HuH-7 (cell line): ENCODE measurements around the gene GPX3.

Experiments used
- DNase-seq: peaks from one replicate; pipeline ENCODE4 v3.0.0; 2011; ENCODE audit warnings: low spot score

Gene GPX3

GRCh38 chr5:151020304-151021110 lies at the start of gene GPX3:
Gene GPX3 (plus strand): TSS chr5:151020591. CDS start chr5:151020655, 64 bp downstream.
- DNase-seq = peak; percentile 96

DNA sequence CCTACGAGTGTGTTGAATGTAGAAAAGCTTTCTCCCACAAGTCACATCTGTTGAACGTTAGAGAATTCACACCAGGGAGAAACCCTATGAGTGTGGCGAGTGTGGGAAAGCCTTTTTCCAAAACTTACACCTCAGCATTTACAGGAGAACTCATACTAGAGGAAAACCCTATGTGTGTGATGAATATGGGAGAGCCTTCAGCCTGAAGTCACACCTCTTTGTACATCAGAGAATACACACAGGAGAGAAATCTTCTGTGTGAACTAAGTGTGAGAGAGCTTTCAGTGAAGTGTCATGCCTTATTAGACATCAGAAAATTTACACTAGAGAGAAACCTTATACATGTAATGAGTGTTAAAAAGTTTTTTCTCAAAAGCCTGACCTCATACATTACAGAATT lies 41.8 kb upstream of the GPX3 start:
- DNase-seq = no peak

- DNase-seq = no peak
These were observed 32.6 kb upstream of the GPX3 start for GRCh38 chr5:150987746-150988145.

DNA sequence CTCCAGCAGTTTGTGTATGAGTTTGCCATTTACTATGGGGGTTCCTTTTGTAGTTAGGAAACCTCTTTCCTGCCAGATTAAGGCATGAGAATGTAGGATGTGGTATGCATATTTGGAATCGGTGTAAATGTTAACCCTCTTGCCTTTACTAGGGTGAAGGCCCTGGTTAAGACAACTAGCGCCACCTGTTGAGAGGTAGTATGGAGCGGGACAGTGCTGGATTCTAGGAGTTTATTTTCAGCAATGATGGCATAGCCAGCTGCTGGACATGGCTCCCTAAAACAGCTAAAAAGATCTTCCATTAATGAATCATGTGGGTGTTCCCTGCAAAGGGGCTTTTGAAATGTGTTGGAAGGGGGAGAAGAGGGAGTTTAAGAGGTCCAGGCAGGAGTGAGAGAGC lies 30.7 kb upstream of the GPX3 start:
- peak; percentile 17 for DNase-seq

GRCh38 chr5:150992705-150993104 lies 27.7 kb upstream of the GPX3 start:
- DNase-seq = no peak

DNA sequence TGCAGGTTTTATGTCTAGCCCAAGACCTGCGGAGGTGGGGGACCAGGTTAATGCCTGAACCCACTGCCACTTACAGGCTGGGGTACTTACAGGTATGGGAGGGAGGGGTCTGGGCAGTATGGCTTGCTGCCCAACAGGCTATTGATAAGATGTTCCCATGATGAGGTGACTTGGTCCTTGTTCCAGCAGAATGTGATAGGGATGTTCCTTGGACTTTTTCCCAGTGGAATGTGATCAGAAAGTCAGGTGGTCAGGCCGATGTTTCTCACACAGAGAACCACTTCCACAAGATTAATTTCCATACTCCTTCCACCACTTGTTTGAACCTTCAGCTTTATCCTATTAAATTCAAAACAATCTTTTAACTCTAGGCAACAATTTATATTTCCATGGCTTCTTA lies 27.0 kb upstream of the GPX3 start:
- no peak for DNase-seq

DNA sequence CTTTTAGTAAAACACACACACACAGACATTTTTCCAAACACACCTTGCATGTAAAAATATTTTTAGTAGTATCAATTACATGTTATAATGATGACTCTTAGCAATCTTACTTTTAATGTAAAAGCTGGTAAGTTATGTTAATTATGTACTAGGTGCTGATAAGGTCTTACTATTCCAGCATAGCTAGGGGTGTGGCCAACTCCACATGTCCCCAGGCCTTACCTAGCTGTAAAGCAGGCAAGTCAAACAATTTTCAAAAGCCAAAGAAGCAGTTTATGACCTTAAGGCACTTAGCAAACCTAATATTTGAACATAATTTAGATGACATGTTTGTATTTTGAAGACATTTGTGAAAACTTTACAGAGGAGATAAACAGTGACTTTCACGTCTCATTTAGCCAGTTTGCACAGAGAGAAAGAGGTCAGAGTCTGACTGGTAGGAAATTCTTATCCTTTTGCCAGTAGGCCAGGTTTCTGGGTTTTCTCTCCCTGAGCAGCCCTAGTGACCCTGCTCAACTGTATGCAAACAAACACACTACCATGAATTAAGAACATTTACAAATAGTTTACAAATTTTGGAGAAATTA lies 26.5 kb upstream of the GPX3 start:
- DNase-seq = no peak

GRCh38 chr5:150999704-151000442 lies 20.5 kb upstream of the GPX3 start:
- DNase-seq = no peak

DNA sequence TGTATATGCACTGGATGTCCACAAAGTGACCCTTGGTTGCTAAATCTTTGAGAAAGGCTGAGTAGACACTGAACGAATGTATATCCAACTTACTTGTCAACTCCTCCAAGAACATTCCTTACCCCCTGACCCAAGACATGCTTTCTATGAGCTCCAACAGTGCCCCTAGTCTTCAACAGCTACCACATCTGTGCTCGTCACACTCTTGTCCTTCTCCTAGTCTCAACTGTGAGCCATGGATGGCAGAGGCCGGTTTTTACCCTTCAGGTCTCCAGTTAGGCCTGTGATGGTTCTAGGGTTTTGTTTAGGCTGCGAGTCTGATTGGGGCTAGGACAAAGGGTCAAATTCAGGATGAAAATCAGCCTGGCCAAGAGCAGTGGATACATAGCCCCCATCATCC lies 19.0 kb upstream of the GPX3 start:
- no peak for DNase-seq

- DNase-seq = no peak
These were observed 18.1 kb upstream of the GPX3 start for GRCh38 chr5:151002250-151002649.

GRCh38 chr5:151002681-151003502 lies 17.5 kb upstream of the GPX3 start:
- no peak for DNase-seq

DNA sequence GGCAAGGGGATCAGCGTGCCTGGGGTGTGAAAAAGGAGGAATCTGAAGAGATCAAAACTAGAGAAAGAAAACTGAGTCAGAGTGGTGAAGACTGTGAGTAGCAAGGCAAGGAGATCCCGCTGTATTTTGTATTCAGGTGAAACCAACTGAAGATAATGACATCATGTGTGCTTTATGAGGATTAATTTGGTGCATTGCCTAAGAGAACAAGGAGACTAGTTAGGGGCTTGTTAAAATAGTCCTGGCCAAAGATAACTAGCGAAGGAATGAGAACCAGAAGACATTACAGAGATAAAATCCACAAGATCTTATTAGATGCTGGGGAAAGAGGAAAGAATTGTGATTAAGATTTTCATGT lies 16.9 kb upstream of the GPX3 start:
- DNase-seq = no peak

GRCh38 chr5:151004499-151004898 lies 15.9 kb upstream of the GPX3 start:
- no peak for DNase-seq

DNA sequence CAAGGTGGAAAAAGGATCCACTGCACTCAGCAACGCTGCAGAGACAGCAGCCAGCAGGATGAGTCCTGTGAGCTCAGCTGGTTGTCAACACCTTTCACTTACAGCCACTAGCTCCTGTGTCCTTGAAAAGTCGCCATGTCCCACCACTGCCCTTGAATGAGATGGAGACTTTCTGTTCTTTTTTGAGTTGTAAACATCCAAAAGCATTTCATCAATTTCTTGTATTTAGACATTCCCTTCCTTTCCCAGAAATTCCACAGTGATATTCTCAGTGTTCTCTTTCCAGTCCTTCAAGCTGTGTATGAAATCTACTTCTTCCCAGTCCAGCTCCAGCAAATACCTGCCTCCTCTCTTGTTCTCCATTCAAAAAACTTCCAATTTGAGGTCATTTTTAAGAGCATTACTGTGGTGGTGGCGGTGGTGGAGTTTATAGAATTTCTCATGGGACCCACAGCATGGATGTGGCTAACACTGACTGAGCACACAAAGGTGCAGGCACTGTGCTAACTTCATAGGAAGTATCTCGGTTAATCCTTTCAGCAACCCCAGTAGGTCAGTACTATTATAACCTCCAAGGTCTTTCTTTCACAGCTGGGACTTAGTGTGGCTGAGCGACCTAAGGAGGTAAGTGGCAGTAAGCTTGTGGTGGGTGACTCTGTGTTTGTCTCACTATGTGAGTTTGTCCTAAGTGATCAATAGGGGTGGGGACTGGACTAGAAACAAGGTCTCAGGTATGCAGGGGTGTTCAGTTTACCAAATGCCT lies 15.0 kb upstream of the GPX3 start:
- DNase-seq = no peak

- no peak for DNase-seq
These were observed 14.3 kb upstream of the GPX3 start for GRCh38 chr5:151005950-151006576.

- DNase-seq = no peak
These were observed 13.6 kb upstream of the GPX3 start for GRCh38 chr5:151006704-151007334.

DNA sequence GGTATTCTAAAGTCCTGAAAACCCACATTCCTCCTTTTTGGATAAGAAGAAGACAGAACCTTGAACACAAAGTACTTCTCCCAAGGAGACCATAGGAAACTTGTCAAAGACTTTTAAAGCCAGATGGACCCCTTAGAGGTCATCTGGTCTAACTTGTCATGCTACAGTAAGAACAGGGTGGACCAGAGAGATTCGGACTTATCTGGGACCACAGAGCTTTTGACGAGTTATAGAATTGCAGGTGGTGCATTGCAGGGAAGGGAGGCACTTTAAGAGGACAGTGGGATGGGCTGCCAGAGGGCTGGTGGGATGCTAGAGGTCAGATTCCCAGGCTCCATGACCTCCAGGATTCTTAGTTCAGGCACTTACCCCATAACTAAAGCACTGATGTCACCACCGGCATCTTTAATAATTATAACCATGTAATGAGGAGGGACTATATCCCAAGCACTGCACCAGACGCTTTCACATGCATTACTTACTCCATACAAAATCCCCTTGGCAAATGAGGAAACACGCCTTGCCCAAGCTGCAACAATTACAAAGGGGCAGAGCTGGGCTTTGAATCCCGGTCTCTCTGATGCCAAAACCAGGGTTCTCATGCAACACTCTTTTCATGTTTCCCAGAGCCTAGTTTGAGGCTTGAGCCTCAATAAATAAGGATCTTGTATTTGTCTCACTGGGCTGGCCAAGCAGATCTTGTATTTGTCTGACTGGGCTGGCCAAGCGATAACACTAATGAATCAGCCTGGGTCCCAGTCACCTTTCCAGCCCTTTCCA lies 12.8 kb upstream of the GPX3 start:
- no peak for DNase-seq

GRCh38 chr5:151008210-151008491 lies 12.2 kb upstream of the GPX3 start:
- DNase-seq = no peak

GRCh38 chr5:151008906-151009305 lies 11.5 kb upstream of the GPX3 start:
- no peak for DNase-seq

DNA sequence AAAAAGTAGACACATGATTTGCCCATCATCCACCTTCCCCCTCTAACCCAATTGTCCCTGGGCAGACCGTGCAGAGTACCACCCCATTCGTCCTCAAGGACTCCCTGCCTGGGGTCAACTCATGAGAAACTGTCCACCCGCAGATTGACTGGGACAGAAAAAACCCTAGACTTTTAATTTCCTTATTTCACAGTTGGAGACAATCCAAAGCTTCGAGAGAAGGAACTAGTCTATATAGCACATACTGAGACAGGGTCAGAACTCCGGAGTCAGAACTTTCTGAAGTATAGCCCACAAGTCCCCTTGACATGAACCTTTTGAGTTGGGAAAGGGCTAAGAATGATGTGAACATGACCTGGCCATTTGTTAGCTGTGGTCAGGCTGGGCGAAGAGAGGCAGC lies 7.5 kb upstream of the GPX3 start:
- no peak for DNase-seq
